ENCODE measurements around the gene SET. TPM values are rescaled to one million over a fixed set of nuclear protein-coding genes. Genes with fewer than 3 reads are reported as not detected.

Gene SET
- total RNA-seq, 1 donor from 2014 or later = 382 TPM

DNA sequence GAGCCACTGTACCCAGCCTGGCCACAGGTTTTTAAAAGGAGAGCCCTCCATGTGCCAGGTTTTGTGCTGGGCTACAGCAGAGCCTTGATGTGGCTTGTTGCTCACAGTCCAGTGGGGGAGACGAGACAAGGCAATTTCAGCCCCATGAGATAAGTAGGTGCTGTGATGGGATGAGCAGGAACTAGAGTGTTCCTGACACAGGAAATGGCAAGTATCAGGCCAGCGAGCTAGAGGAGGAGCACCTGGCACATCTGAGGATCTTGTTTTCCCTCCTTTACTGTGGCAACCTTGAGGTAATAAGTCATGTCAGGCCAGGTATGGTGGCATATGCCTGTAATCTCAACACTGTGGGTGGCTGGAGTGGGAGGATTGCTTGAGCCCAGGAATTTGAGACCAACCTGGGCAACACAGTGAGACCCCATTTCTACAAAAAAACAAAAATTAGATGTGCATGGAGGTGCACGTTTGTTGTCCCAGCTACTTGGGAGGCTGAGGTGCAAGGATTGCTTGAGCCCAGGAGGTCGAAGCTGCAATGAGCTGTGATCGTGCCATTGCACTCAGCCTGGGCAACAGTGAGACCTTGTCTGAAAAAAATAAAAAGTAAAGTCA, 38.7 kb downstream of the SET start:
- Mint-ChIP-seq H3K27me3 (ENCODE audit: unreplicated experiment) (no peaks in the 10 kb centered on the region), H3K36me3 (ENCODE audit: unreplicated experiment) (peaks cover 4% of the 10 kb centered on the region), H3K27ac (ENCODE audit: unreplicated experiment) (no peak overlapping the region), H3K4me1 (ENCODE audit: unreplicated experiment) (peaks cover 18% of the 10 kb centered on the region), H3K9me3 (ENCODE audit: unreplicated experiment) (no peaks in the 10 kb centered on the region), H3K4me3 (ENCODE audit: unreplicated experiment) (no peak overlapping the region)
- TF ChIP-seq, protein P1, sequence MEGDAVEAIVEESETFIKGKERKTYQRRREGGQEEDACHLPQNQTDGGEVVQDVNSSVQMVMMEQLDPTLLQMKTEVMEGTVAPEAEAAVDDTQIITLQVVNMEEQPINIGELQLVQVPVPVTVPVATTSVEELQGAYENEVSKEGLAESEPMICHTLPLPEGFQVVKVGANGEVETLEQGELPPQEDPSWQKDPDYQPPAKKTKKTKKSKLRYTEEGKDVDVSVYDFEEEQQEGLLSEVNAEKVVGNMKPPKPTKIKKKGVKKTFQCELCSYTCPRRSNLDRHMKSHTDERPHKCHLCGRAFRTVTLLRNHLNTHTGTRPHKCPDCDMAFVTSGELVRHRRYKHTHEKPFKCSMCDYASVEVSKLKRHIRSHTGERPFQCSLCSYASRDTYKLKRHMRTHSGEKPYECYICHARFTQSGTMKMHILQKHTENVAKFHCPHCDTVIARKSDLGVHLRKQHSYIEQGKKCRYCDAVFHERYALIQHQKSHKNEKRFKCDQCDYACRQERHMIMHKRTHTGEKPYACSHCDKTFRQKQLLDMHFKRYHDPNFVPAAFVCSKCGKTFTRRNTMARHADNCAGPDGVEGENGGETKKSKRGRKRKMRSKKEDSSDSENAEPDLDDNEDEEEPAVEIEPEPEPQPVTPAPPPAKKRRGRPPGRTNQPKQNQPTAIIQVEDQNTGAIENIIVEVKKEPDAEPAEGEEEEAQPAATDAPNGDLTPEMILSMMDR (IDR thresholded peaks at IDR 0.05) = no peak
- no peak for DNase-seq (ENCODE audit: extremely low spot score, unreplicated experiment)

DNA sequence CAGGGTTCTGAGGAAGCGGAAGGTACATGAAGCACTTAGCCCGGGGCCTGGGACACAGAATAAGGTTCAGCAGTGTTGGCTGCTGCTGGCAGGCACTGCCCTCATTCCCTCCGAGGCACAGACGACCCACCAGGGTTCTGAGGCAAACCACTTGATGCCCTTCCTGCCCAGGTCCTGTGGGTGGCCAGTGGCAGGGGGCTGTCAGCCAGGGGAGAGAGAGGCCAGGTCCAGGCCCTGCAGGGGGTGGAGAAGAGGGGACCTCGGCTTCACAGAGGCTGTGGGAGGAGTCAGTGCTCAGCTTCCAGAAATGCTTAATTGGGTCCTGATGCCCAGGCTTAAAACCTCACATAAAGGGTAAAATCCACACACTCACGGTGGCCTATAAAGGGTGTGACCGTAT, 39.3 kb downstream of the SET start:
- H3K4me3 Mint-ChIP-seq (ENCODE audit: unreplicated experiment) = no peak overlapping the region
- peaks cover 4% of the 10 kb centered on the region for H3K36me3 Mint-ChIP-seq (ENCODE audit: unreplicated experiment)
- no peak overlapping the region for H3K27ac Mint-ChIP-seq (ENCODE audit: unreplicated experiment)
- TF ChIP-seq, protein P1 (IDR thresholded peaks at IDR 0.05) = no peak
- H3K4me1 Mint-ChIP-seq (ENCODE audit: unreplicated experiment) = peaks cover 14% of the 10 kb centered on the region
- no peaks in the 10 kb centered on the region for H3K9me3 Mint-ChIP-seq (ENCODE audit: unreplicated experiment)
- H3K27me3 Mint-ChIP-seq (ENCODE audit: unreplicated experiment) = no peaks in the 10 kb centered on the region
- DNase-seq (ENCODE audit: extremely low spot score, unreplicated experiment) = no peak

DNA sequence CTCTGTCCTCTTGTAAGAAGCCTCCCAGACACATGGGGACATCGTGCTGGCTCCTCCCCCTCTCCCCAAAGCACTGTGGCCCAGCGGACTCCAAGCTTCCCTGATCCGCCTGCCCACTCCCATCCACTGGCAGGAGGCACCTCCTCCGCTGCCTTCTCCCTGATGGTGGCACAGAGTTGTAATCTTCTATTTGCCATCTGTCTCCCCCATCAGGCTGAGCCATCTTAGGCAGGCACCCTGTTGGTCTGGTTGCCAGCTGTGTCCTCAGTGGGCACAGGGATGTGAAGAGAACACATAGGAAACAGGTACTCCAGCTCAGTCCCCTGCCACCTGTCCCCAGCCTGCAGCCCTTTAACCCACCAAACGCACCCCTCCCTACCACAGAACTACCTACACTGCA, 40.3 kb downstream of the SET start:
- Mint-ChIP-seq H3K27me3 (ENCODE audit: unreplicated experiment) (no peaks in the 10 kb centered on the region), H3K36me3 (ENCODE audit: unreplicated experiment) (peaks cover 4% of the 10 kb centered on the region), H3K4me1 (ENCODE audit: unreplicated experiment) (peaks cover 11% of the 10 kb centered on the region), H3K9me3 (ENCODE audit: unreplicated experiment) (no peaks in the 10 kb centered on the region), H3K4me3 (ENCODE audit: unreplicated experiment) (no peak overlapping the region), H3K27ac (ENCODE audit: unreplicated experiment) (no peak overlapping the region)
- no peak for DNase-seq (ENCODE audit: extremely low spot score, unreplicated experiment)
- TF ChIP-seq, protein P1 (IDR thresholded peaks at IDR 0.05) = no peak

DNA sequence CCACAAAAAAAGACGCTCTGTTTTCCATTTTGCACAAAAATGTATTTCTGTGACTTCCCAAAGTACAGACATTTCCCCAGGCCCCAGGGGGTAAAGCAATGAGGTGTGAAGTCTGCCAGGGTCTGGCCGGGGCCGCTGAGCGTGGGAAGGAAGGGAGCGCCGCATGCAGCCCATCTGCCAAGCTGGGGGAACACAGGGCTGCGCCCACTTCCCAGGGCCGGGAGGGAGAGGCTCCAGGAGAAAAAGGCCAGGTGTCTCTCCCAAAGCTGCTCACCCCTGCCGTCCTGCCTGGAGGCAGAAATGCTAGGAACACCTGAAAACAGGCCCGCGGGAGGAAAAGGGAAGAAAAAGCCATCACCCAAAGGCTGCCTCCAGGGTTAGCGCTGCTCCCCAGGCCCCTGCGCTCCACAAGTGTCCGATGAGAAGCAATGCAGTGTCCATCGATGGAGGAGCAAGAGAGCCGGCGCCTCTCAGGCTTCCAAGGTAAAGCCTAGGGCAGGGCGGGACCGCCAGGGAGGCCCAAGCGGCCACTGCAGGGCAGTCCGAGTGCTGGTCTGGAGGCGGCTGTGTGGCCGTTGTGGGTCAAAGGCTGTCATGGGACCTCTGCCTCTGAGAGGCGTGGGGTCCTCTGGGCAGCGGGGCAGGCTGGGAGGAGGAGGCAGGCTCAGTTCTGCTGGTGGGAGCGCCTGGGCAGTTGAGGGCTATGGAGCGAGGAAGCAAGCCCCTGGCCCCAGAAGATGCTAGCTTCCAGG, 40.9 kb downstream of the SET start:
- TF ChIP-seq, protein P1 (IDR thresholded peaks at IDR 0.05) = no peak
- Mint-ChIP-seq H3K36me3 (ENCODE audit: unreplicated experiment) (peaks cover 7% of the 10 kb centered on the region), H3K27ac (ENCODE audit: unreplicated experiment) (no peak overlapping the region)

DNA sequence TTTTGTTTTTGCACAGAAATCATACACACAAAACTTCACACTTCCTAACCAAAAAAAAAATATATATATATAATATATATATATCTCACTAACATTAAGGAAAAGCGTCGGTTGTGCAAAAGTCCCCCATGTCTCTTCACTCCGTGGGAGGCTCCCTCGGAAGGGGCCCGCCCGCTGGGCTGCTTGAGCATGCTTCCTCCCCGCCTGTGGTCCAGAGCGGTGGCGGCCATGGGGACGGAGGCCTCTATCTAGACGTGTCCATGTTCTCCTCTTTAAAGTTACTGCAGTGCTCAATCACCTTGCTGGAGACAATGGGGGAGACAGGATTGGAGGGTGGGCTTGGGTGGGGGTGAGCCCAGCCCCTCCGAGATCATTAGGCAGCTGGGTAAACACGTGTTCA, 42.1 kb downstream of the SET start:
- Mint-ChIP-seq H3K36me3 (ENCODE audit: unreplicated experiment) (peaks cover 12% of the 10 kb centered on the region), H3K9me3 (ENCODE audit: unreplicated experiment) (no peaks in the 10 kb centered on the region), H3K27me3 (ENCODE audit: unreplicated experiment) (no peaks in the 10 kb centered on the region), H3K4me3 (ENCODE audit: unreplicated experiment) (no peak overlapping the region), H3K27ac (ENCODE audit: unreplicated experiment) (no peak overlapping the region), H3K4me1 (ENCODE audit: unreplicated experiment) (peaks cover 3% of the 10 kb centered on the region)
- TF ChIP-seq, protein P1 (IDR thresholded peaks at IDR 0.05) = no peak
- DNase-seq (ENCODE audit: extremely low spot score, unreplicated experiment) = no peak

More for the DNA sequence above, 40.9 kb downstream of the SET start:
- Mint-ChIP-seq H3K4me1 (ENCODE audit: unreplicated experiment) (peaks cover 4% of the 10 kb centered on the region), H3K27me3 (ENCODE audit: unreplicated experiment) (no peaks in the 10 kb centered on the region), H3K4me3 (ENCODE audit: unreplicated experiment) (no peak overlapping the region), H3K9me3 (ENCODE audit: unreplicated experiment) (no peaks in the 10 kb centered on the region)
- no peak for DNase-seq (ENCODE audit: extremely low spot score, unreplicated experiment)

Data from osteocyte (in vitro differentiated cells).